Glutamatergic neuron (in vitro differentiated cells): ENCODE measurements around the gene GAST. TPM values are rescaled to one million over a fixed set of nuclear protein-coding genes. Genes with fewer than 3 reads are reported as not detected.

Experiments used
- DNase-seq: peaks from one replicate; pipeline ENCODE4 v3.0.0; 2022
- H3K27ac Mint-ChIP-seq: one replicate; pipeline ENCODE4 v1.8.0; 2020; ENCODE audit warnings: mild to moderate bottlenecking, mixed read lengths, inconsistent platforms; ENCODE audit not compliant: unreplicated experiment
- H3K27me3 Mint-ChIP-seq: one replicate; pipeline ENCODE4 v1.8.0; 2020; ENCODE audit warnings: mild to moderate bottlenecking, moderate library complexity, mixed read lengths, inconsistent platforms; ENCODE audit not compliant: unreplicated experiment
- H3K36me3 Mint-ChIP-seq: one replicate; pipeline ENCODE4 v1.8.0; 2020; ENCODE audit warnings: mild to moderate bottlenecking, mixed read lengths, inconsistent platforms; ENCODE audit not compliant: unreplicated experiment
- H3K4me1 Mint-ChIP-seq: one replicate; pipeline ENCODE4 v1.8.0; 2020; ENCODE audit warnings: mild to moderate bottlenecking, low read depth, mixed read lengths, inconsistent platforms; ENCODE audit not compliant: unreplicated experiment
- H3K4me3 Mint-ChIP-seq: one replicate; pipeline ENCODE4 v1.8.0; 2020; ENCODE audit warnings: mild to moderate bottlenecking, mixed read lengths, inconsistent platforms; ENCODE audit not compliant: unreplicated experiment
- H3K9me3 Mint-ChIP-seq: one replicate; pipeline ENCODE4 v1.8.0; 2020; ENCODE audit warnings: mild to moderate bottlenecking, moderate library complexity, mixed read lengths, inconsistent platforms; ENCODE audit not compliant: unreplicated experiment
- CTCF ChIP-seq: fragments of 200-600 bp; sonication (generic); IDR thresholded peaks from one replicate; pipeline ENCODE4 v1.5.0; 2021; ENCODE audit not compliant: partially characterized antibody, unreplicated experiment
- total RNA-seq: library from RNA; stranded (reverse); fragmentation: NEBNext Ultra II Directional; extraction: Animal tissue kit (Norgen Biotek cat#: 25700); gene quantifications from one replicate; pipeline ENCODE4 v1.2.1, GENCODE V29; 2021; ENCODE audit not compliant: unreplicated experiment

The GAST gene
- total RNA-seq, 1 donor from 2014 or later: not detected

- no peak overlapping the region for H3K4me3 Mint-ChIP-seq
- peaks cover 25% of the 10 kb centered on the region for H3K27me3 Mint-ChIP-seq
- H3K4me1 Mint-ChIP-seq: peaks cover 11% of the 10 kb centered on the region
- no peak overlapping the region for H3K27ac Mint-ChIP-seq
- H3K36me3 Mint-ChIP-seq: no peaks in the 10 kb centered on the region
- H3K9me3 Mint-ChIP-seq: peaks cover 20% of the 10 kb centered on the region
- DNase-seq: no peak
- TF ChIP-seq CTCF: no peak
These were observed 41.9 kb downstream of the GAST start for GRCh38 chr17:41754066-41754465.

GRCh38 chr17:41758601-41759000 is 46.5 kb downstream of the GAST start:
- Mint-ChIP-seq H3K27ac (no peak overlapping the region), H3K27me3 (peaks cover 11% of the 10 kb centered on the region), H3K9me3 (peaks cover 11% of the 10 kb centered on the region), H3K36me3 (no peaks in the 10 kb centered on the region), H3K4me1 (peaks cover 4% of the 10 kb centered on the region), H3K4me3 (no peak overlapping the region)
- no peak for DNase-seq
- TF ChIP-seq CTCF: no peak

GRCh38 chr17:41760878-41761277 is 48.7 kb downstream of the GAST start:
- Mint-ChIP-seq H3K4me3 (no peak overlapping the region), H3K36me3 (no peaks in the 10 kb centered on the region), H3K27ac (peak overlapping the region; percentile 43), H3K4me1 (no peaks in the 10 kb centered on the region), H3K27me3 (peaks cover 8% of the 10 kb centered on the region), H3K9me3 (peaks cover 9% of the 10 kb centered on the region)
- DNase-seq: no peak
- no peak for TF ChIP-seq CTCF

GRCh38 chr17:41762391-41762790 is 50.3 kb downstream of the GAST start:
- TF ChIP-seq CTCF: no peak
- Mint-ChIP-seq H3K27me3 (peaks cover 5% of the 10 kb centered on the region), H3K4me3 (no peak overlapping the region), H3K27ac (no peak overlapping the region), H3K4me1 (no peaks in the 10 kb centered on the region), H3K36me3 (no peaks in the 10 kb centered on the region), H3K9me3 (peaks cover 9% of the 10 kb centered on the region)
- DNase-seq: no peak

- no peak overlapping the region for H3K27ac Mint-ChIP-seq
- no peak for TF ChIP-seq CTCF
- no peaks in the 10 kb centered on the region for H3K36me3 Mint-ChIP-seq
- peaks cover 5% of the 10 kb centered on the region for H3K27me3 Mint-ChIP-seq
- DNase-seq: no peak
- no peaks in the 10 kb centered on the region for H3K4me1 Mint-ChIP-seq
- peaks cover 8% of the 10 kb centered on the region for H3K9me3 Mint-ChIP-seq
- no peak overlapping the region for H3K4me3 Mint-ChIP-seq
These were observed 50.7 kb downstream of the GAST start for GRCh38 chr17:41762841-41763240.
